GM23248 (cell line): ENCODE results near the gene UBALD2. TPM values are rescaled to one million over a fixed set of nuclear protein-coding genes. Genes with fewer than 3 reads are reported as not detected.

Experiments used
- DNase-seq: peaks from one replicate; pipeline ENCODE4 v3.0.0-alpha.2; 2015
- H2AFZ ChIP-seq: fragments of 200-600 bp; sonication (generic); 2 replicates; pipeline ENCODE4 v1.6.1; 2016; ENCODE audit warnings: antibody characterized with exemption
- H3F3A ChIP-seq: fragments of 200-600 bp; sonication (generic); 2 replicates; pipeline ENCODE4 v1.6.1; 2016; ENCODE audit warnings: mild to moderate bottlenecking, antibody characterized with exemption, mixed run types; ENCODE audit not compliant: insufficient read depth
- H3K27ac ChIP-seq: fragments of 200-600 bp; sonication (generic); 2 replicates; pipeline ENCODE4 v1.5.1; 2016; ENCODE audit warnings: mild to moderate bottlenecking
- H3K27me3 ChIP-seq: fragments of 200-600 bp; sonication (generic); replicated peaks from 2 replicates; pipeline ENCODE4 v1.6.1; 2016; ENCODE audit warnings: mild to moderate bottlenecking; ENCODE audit not compliant: insufficient read depth
- H3K36me3 ChIP-seq: fragments of 200-600 bp; sonication (generic); 2 replicates; pipeline ENCODE4 v1.6.1; 2016; ENCODE audit warnings: low read depth, mild to moderate bottlenecking
- H3K4me1 ChIP-seq: fragments of 200-600 bp; sonication (generic); 2 replicates; pipeline ENCODE4 v1.6.1; 2016; ENCODE audit warnings: mild to moderate bottlenecking; ENCODE audit not compliant: insufficient read depth
- H3K4me2 ChIP-seq: fragments of 200-600 bp; sonication (generic); one replicate; pipeline ENCODE4 v1.6.1; 2016; ENCODE audit warnings: mild to moderate bottlenecking; ENCODE audit not compliant: unreplicated experiment
- H3K4me3 ChIP-seq: fragments of 200-600 bp; sonication (generic); 2 replicates; pipeline ENCODE4 v1.5.1; 2016; ENCODE audit warnings: mild to moderate bottlenecking
- H3K79me2 ChIP-seq: fragments of 200-600 bp; sonication (generic); 2 replicates; pipeline ENCODE4 v1.6.1; 2016; ENCODE audit warnings: mild to moderate bottlenecking; ENCODE audit not compliant: insufficient read depth
- H3K9ac ChIP-seq: fragments of 200-600 bp; sonication (generic); 2 replicates; pipeline ENCODE4 v1.6.1; 2016; ENCODE audit warnings: mild to moderate bottlenecking
- H3K9me2 ChIP-seq: fragments of 200-600 bp; sonication (generic); 2 replicates; pipeline ENCODE4 v1.6.1; 2016; ENCODE audit warnings: mixed run types, mild to moderate bottlenecking, moderate library complexity; ENCODE audit not compliant: insufficient read depth
- H3K9me3 ChIP-seq: fragments of 200-600 bp; sonication (generic); one replicate; pipeline ENCODE4 v1.6.1; 2017; ENCODE audit warnings: low read depth
- H4K20me1 ChIP-seq: fragments of 200-600 bp; sonication (generic); 2 replicates; pipeline ENCODE4 v1.6.0; 2016; ENCODE audit not compliant: insufficient read depth
- EZH2 ChIP-seq: fragments of 200-600 bp; sonication (generic); IDR thresholded peaks from 2 replicates; pipeline ENCODE4 v1.6.1; 2018; ENCODE audit warnings: antibody characterized with exemption, mild to moderate bottlenecking; ENCODE audit not compliant: insufficient read depth, poor library complexity, severe bottlenecking
- EZH2phosphoT487 ChIP-seq: fragments of 200-600 bp; sonication (generic); IDR thresholded peaks from 2 replicates; pipeline ENCODE4 v1.6.1; 2018; ENCODE audit warnings: antibody characterized with exemption, moderate library complexity, mild to moderate bottlenecking, low read depth; ENCODE audit not compliant: insufficient read depth
- WGBS, 2 experiments: methylation state at CpG; one replicate each; pipeline ENCODE4 v1.1.6; 2015 to 2017; ENCODE audit warnings: low lambda C conversion rate in 2 of 2, low coverage in 1 of 2; ENCODE audit errors: missing lambda C conversion rate in 2 of 2; 5-methylcytosine and 5-hydroxymethylcytosine counted together
- in situ Hi-C: fragments of 300-500 bp; cut with MboI; formaldehyde crosslinking; loops from 2 replicates; pipeline ENCODE4 v1.15.0; 2020
- polyA plus RNA-seq: library from polyadenylated mRNA; unstranded; fragments of >200 nt; fragmentation: Nextera tagmentation; extraction: Ambion mirVana; gene quantifications from 2 replicates; pipeline ENCODE4 v1.2.1, GENCODE V29; 2016
- total RNA-seq: library from RNA; depleted of rRNA; stranded (reverse); fragments of >200 nt; shearing (Covaris generic); gene quantifications from 2 replicates; pipeline ENCODE4 v1.2.3, GENCODE V29; 2014

UBALD2 gene
- total and polyA plus RNA-seq, 2 experiments from 2014 or later: 0.56 to 6.4 TPM

DNA sequence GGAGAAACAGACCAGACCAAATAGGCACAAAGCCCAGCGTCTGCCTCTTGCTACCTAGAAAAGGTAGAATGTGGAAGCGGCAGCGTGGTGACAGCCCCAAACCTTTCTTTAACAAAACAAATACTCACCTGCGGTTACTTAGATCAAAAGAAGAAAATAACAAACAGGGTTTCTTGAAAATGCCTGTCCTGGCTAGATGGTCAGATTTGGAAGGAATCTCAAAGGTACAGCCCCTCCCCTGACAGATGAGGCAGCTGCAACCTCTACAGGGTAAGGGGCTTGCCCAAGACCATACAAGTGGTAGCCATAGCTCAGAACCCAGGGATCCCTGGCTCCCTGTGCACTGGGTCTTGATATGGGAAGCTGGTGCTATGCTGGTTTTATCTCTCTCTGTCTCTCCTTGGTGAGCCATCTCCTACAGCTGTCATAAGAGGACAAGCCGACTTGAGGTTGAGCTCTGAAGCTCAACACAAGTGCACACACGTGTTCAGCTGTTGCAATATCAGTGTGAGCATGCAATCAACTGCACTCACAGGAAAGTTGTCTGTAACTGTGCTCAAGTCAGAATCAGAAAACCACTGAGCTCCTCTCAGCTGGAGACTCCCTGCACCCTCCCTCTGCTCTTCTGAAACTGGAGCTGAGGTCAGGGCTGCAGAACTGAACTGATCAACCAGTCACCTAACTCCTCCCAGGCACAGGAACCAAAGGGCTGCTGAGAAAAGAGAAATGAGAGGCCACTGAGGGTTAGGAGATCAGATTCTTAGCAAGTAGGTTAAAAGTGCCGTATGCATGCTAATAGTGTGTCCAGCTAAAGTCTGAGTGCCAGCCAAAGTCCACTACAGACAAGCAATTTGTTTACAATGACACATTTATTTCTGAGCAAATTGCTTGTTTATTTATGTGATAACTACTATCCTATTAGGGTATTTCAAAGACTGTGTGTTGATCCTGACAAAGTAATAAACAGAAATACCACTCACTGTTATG is 18.8 kb upstream of the UBALD2 start:
- DNase-seq: peak; percentile 41
- in situ Hi-C loops: no loop called here
- 69 to 76% methylated on average over 7 of the region's 7 CpGs for WGBS, 2 experiments

DNA sequence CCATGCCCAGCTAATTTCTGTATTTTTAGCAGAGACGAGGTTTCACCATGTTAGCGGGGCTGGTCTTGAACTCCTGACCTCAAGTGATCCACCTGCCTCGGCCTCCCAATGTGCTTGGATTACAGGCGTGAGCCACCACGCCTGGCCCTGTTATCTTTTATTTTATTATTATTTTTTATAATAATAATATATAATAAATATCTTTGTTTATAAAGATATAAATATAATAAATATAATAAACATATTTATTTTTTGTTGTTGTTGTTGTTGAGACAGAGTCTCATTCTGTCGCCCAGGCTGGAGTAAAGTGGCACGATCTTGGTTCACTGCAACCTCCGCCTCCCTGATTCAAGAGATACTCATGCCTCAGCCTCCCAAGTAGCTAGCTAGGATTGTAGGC is 17.8 kb upstream of the UBALD2 start:
- H3K4me1 ChIP-seq: peaks cover 9% of the 10 kb centered on the region
- H4K20me1 ChIP-seq: no peaks in the 10 kb centered on the region
- H3K9ac ChIP-seq: no peak overlapping the region
- in situ Hi-C loops: no loop called here
- no peaks in the 10 kb centered on the region for H3K36me3 ChIP-seq
- no peak overlapping the region for H3K27ac ChIP-seq
- H3K9me2 ChIP-seq: no peaks in the 10 kb centered on the region
- H3K79me2 ChIP-seq: no peaks in the 10 kb centered on the region
- 0 out of 2 replicates have a peak, but pooled peaks cover 12% of the 10 kb centered on the region for H3K27me3 ChIP-seq
- no peak overlapping the region for H3K4me3 ChIP-seq
- no peak overlapping the region for H2AFZ ChIP-seq
- DNase-seq: no peak
- no peak overlapping the region for H3K4me2 ChIP-seq
- H3F3A ChIP-seq: peaks cover 8% of the 10 kb centered on the region
- H3K9me3 ChIP-seq: no peaks in the 10 kb centered on the region
- 91 to 93% methylated on average over 8 of the region's 8 CpGs for WGBS, 2 experiments
- TF ChIP-seq EZH2phosphoT487 (no peak), EZH2 (no peak)

More for the DNA sequence above, 18.8 kb upstream of the UBALD2 start:
- peaks cover 15% of the 10 kb centered on the region; the same call in 1 of the 2 replicates for H3K27me3 ChIP-seq
- H3K4me3 ChIP-seq: no peak overlapping the region
- no peaks in the 10 kb centered on the region for H3K79me2 ChIP-seq
- no peak overlapping the region for H2AFZ ChIP-seq
- peaks cover 2% of the 10 kb centered on the region; the same call in 1 of the 2 replicates for H3F3A ChIP-seq
- no peak overlapping the region for H3K4me2 ChIP-seq
- no peaks in the 10 kb centered on the region for H3K36me3 ChIP-seq
- H3K9me3 ChIP-seq: no peaks in the 10 kb centered on the region
- no peak for TF ChIP-seq EZH2
- no peak for TF ChIP-seq EZH2phosphoT487
- no peak overlapping the region for H3K9ac ChIP-seq
- H3K9me2 ChIP-seq: no peaks in the 10 kb centered on the region
- peaks cover 3% of the 10 kb centered on the region for H3K4me1 ChIP-seq
- H4K20me1 ChIP-seq: no peaks in the 10 kb centered on the region
- H3K27ac ChIP-seq: no peak overlapping the region

DNA sequence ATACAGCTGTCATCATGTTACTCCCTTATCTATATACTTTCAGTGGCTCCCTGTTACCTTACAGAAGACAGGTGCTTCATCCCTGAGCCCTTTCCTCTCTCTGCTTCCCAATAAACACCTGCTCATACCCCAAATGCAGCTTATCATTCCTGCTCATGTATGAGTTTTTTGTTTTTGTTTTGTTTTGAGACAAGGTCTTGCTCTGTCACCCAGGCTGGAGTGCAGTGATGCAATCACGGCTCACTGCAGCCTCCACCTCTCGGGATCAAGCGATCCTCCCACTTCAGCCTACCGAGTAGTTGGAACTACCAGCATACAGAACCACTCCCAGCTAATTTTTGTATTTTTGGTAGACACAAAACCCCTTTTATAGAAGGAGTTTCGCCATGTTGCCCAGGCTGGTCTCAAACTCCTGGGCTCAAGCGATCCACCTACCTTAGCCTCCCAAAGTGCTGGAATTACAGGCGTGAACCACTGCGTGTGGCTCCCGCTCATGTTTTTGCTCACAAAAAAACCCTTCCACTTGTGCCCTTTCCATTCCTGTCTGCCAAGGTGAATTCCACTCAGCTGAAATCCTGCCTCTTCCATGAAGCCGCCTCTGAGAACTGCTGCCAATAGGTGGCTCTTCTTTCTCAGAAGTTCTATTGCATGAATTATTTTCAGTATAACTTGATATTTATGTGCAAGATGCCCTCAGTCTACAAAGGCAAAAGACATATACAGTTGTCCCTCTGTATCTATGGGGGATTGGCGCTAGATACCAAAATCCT is 16.9 kb upstream of the UBALD2 start:
- WGBS, 2 experiments: 82 to 85% methylated on average over 11 of the region's 11 CpGs

GRCh38 chr17:76250141-76250540 is 15.0 kb upstream of the UBALD2 start:
- 80 to 86% methylated on average over 6 of the region's 6 CpGs for WGBS, 2 experiments

More for the DNA sequence above, 16.9 kb upstream of the UBALD2 start:
- Histone ChIP-seq H3K27ac (no peak overlapping the region), H4K20me1 (no peaks in the 10 kb centered on the region), H3K27me3 (0 out of 2 replicates have a peak, but pooled peaks cover 3% of the 10 kb centered on the region), H3K9ac (no peak overlapping the region), H3K36me3 (no peaks in the 10 kb centered on the region), H3K79me2 (no peaks in the 10 kb centered on the region), H3K4me3 (no peak overlapping the region), H3K4me1 (peaks cover 18% of the 10 kb centered on the region), H3F3A (peaks cover 17% of the 10 kb centered on the region), H3K9me3 (no peaks in the 10 kb centered on the region), H2AFZ (no peak overlapping the region), H3K4me2 (no peak overlapping the region), H3K9me2 (no peaks in the 10 kb centered on the region)
- no peak for TF ChIP-seq EZH2phosphoT487
- TF ChIP-seq EZH2: no peak
- in situ Hi-C loops: no loop called here
- DNase-seq: no peak

More at GRCh38 chr17:76250141-76250540, 15.0 kb upstream of the UBALD2 start:
- H3K9me2 ChIP-seq: no peaks in the 10 kb centered on the region
- no peak overlapping the region for H2AFZ ChIP-seq
- in situ Hi-C loops: no loop called here
- H3K79me2 ChIP-seq: no peaks in the 10 kb centered on the region
- H3K4me1 ChIP-seq: peaks cover 21% of the 10 kb centered on the region
- H3K36me3 ChIP-seq: no peaks in the 10 kb centered on the region
- no peak overlapping the region for H3K4me2 ChIP-seq
- no peaks in the 10 kb centered on the region for H3K27me3 ChIP-seq
- peaks cover 20% of the 10 kb centered on the region for H3F3A ChIP-seq
- H3K9ac ChIP-seq: no peak overlapping the region
- DNase-seq: no peak
- H3K9me3 ChIP-seq: no peaks in the 10 kb centered on the region
- no peak for TF ChIP-seq EZH2
- no peak for TF ChIP-seq EZH2phosphoT487
- no peak overlapping the region for H3K27ac ChIP-seq
- no peak overlapping the region for H3K4me3 ChIP-seq
- no peaks in the 10 kb centered on the region for H4K20me1 ChIP-seq
